Spleen (tissue), 11 donors: ENCODE measurements around the gene SERINC5. TPM values are rescaled to one million over a fixed set of nuclear protein-coding genes. Genes with fewer than 3 reads are reported as not detected.

Experiments used
- DNase-seq: peaks from one replicate; pipeline ENCODE4 v3.0.0-alpha.2; 2020
- H3K27ac ChIP-seq, 8 donors: fragments of 200-600 bp; sonication (generic) in 7 of 8; 1 replicate in 4 of 8; 2 replicates in 4 of 8; pipeline versions ENCODE4 v1.5.0 to v1.8.0; 2016 to 2021; ENCODE audit warnings: inconsistent platforms in 4 of 8, mild to moderate bottlenecking in 4 of 8, moderate library complexity in 1 of 8
- H3K27me3 ChIP-seq, 7 donors: fragments of 200-600 bp; sonication (generic) in 6 of 7; replicated peaks in 1 of 7; 1 replicate in 4 of 7; 2 replicates in 3 of 7; pipeline versions ENCODE4 v1.5.0 to v1.8.0; 2016 to 2021; ENCODE audit warnings: inconsistent platforms in 3 of 7, mild to moderate bottlenecking in 1 of 7
- H3K36me3 ChIP-seq, 6 donors: fragments of 200-600 bp; sonication (generic) in 5 of 6; 1 replicate in 4 of 6; 2 replicates in 2 of 6; pipeline versions ENCODE4 v1.5.0 to v1.8.0; 2016 to 2021; ENCODE audit warnings: inconsistent platforms in 2 of 6
- H3K4me1 ChIP-seq, 6 donors: fragments of 200-600 bp; sonication (generic) in 5 of 6; 1 replicate in 3 of 6; 2 replicates in 3 of 6; pipeline versions ENCODE4 v1.5.0 to v1.8.0; 2016 to 2021; ENCODE audit warnings: inconsistent platforms in 3 of 6
- H3K4me3 ChIP-seq, 8 donors: fragments of 200-600 bp; sonication (generic) in 7 of 8; 1 replicate in 4 of 8; 2 replicates in 4 of 8; pipeline versions ENCODE4 v1.5.0 to v1.8.0; 2016 to 2021; ENCODE audit warnings: inconsistent platforms in 4 of 8, mild to moderate bottlenecking in 4 of 8, moderate library complexity in 2 of 8
- H3K9me3 ChIP-seq, 8 donors: fragments of 200-600 bp; sonication (generic) in 7 of 8; 1 replicate in 4 of 8; 2 replicates in 4 of 8; pipeline versions ENCODE4 v1.5.0 to v1.8.0; 2016 to 2021; ENCODE audit warnings: inconsistent platforms in 4 of 8
- POLR2A ChIP-seq, 3 donors: fragments of 450-650 bp; IDR thresholded peaks; one replicate each; pipeline ENCODE4 v1.5.1; 2017; ENCODE audit warnings: antibody characterized with exemption in 3 of 3, mild to moderate bottlenecking in 1 of 3
- POLR2AphosphoS5 ChIP-seq, 3 donors: sonication (generic); formaldehyde crosslinking; IDR thresholded peaks; one replicate each; pipeline ENCODE4 v1.5.1; 2017; ENCODE audit warnings: antibody characterized with exemption in 3 of 3
- WGBS, 5 donors: extraction: QIAGEN DNeasy Blood & Tissue Kit in 3 of 5; methylation state at CpG; one replicate each; pipeline versions ENCODE4 v1.1.5 to v1.1.7; 2013 to 2018; 5-methylcytosine and 5-hydroxymethylcytosine counted together
- intact Hi-C: fragments of 100-400 bp; cut with DNase I; formaldehyde crosslinking; loops from one replicate; pipeline ENCODE4 v1.15.0; 2023; ENCODE audit warnings: low total_unique reads
- polyA plus RNA-seq, 3 donors: library from polyadenylated mRNA; stranded (reverse); fragments of 200-250 nt; gene quantifications; one replicate each; pipeline ENCODE4 v1.2.1, GENCODE V29; 2013
- total RNA-seq, 7 donors: library from RNA; depleted of rRNA in 3 of 7; stranded (reverse); fragments of >200 nt in 3 of 7; fragmentation: NEBNext Ultra II Directional in 4 of 7; extraction: Animal tissue kit (Norgen Biotek cat#: 25700) in 4 of 7; gene quantifications; one replicate each; pipeline versions ENCODE4 v1.1.0 to v1.2.1, GENCODE V29; 2016 to 2021
- TF ChIP-seq, protein P1 (sequence below), 11 experiments: fragments of 200-600 bp in 7 of 11; fragments of 450-650 bp in 4 of 11; sonication (generic) in 4 of 11; IDR thresholded peaks in 8 of 11; conservative IDR thresholded peaks in 3 of 11; 1 replicate in 7 of 11; 2 replicates in 4 of 11; pipeline versions ENCODE4 v1.4.0 to v1.8.0; 2016 to 2021; ENCODE audit warnings: antibody characterized with exemption in 11 of 11, inconsistent platforms in 4 of 11, mild to moderate bottlenecking in 1 of 11
- donor health status: healthy with polysubstance abuse.
- donor health status: DM: no; HTN: no; CAD: no; lungs with moderate emphysema.
- donor health status: DM: no; HTN: no; CAD: no.
- donor health status: Bipolar disorder and iron deficiency.
- donor health status: healthy.
- donor health status: DM: no; HTN: no; CAD: no.
- donor health status: DM: yes; HTN: yes; CAD: no.

Gene SERINC5
- total and polyA plus RNA-seq, 10 donors = 1.5 to 29.8 (median 21.2) TPM

DNA sequence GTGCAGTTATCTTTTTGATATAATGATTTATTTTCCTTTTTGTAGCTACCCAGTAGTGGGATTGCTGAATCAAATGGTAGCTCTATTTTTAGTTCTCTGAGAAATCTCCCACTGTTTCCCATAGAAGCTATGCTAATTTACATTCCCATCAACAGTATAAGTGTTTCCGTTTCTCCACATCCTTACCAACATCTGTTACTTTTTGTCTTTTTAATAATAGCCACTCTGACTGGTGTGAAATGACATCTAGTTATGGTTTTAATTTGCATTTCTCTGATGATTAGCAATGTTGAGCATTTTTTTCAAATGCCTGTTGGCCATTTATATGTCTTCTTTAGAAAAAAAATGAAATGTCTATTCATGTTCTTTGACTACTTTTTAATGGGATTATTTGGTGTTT lies 94.7 kb downstream of the SERINC5 start:
- Histone ChIP-seq H3K4me1 (peaks cover 0 to 19% (median 0%) of the 10 kb centered on the region in 6 donors), H3K27ac (no peak overlapping the region), H3K9me3 (no peaks in the 10 kb centered on the region), H3K4me3 (no peak overlapping the region), H3K36me3 (peaks cover 0 to 72% (median 6%) of the 10 kb centered on the region in 6 donors), H3K27me3 (no peaks in the 10 kb centered on the region)
- DNase-seq = no peak
- TF ChIP-seq POLR2A (IDR thresholded peaks at IDR 0.05) (no peak), POLR2AphosphoS5 (IDR thresholded peaks at IDR 0.05) (no peak)
- TF ChIP-seq, protein P1, sequence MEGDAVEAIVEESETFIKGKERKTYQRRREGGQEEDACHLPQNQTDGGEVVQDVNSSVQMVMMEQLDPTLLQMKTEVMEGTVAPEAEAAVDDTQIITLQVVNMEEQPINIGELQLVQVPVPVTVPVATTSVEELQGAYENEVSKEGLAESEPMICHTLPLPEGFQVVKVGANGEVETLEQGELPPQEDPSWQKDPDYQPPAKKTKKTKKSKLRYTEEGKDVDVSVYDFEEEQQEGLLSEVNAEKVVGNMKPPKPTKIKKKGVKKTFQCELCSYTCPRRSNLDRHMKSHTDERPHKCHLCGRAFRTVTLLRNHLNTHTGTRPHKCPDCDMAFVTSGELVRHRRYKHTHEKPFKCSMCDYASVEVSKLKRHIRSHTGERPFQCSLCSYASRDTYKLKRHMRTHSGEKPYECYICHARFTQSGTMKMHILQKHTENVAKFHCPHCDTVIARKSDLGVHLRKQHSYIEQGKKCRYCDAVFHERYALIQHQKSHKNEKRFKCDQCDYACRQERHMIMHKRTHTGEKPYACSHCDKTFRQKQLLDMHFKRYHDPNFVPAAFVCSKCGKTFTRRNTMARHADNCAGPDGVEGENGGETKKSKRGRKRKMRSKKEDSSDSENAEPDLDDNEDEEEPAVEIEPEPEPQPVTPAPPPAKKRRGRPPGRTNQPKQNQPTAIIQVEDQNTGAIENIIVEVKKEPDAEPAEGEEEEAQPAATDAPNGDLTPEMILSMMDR (IDR thresholded peaks at IDR 0.05 in 8 of 11, conservative IDR thresholded peaks at IDR 0.05 in 3 of 11) = no peak
- 87 to 94% (median 90%) methylated on average over 1 of the region's 1 CpG for WGBS, 5 donors
- intact Hi-C loops = no loop called here

DNA sequence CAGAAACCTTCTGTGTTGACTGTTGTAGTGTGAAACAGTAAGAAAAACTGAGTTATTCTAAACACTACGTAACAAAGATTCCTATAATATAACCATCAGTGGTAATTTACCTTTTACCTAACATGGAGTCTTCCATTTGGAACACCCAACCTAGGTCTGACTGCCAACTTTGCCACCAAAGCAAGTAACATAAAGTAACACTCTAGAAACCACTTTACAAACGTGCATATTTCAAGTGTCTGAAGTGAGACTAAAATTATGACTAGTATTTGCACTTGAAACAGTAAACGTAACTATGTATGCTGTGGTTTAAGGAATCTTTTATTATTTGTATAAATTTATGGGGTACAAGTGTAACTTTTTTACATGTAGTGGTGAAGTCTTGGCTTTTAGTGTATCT lies 95.6 kb downstream of the SERINC5 start:
- WGBS, 5 donors = 90 to 95% (median 94%) methylated on average over 3 of the region's 3 CpGs
- no peak overlapping the region for H3K27ac ChIP-seq

DNA sequence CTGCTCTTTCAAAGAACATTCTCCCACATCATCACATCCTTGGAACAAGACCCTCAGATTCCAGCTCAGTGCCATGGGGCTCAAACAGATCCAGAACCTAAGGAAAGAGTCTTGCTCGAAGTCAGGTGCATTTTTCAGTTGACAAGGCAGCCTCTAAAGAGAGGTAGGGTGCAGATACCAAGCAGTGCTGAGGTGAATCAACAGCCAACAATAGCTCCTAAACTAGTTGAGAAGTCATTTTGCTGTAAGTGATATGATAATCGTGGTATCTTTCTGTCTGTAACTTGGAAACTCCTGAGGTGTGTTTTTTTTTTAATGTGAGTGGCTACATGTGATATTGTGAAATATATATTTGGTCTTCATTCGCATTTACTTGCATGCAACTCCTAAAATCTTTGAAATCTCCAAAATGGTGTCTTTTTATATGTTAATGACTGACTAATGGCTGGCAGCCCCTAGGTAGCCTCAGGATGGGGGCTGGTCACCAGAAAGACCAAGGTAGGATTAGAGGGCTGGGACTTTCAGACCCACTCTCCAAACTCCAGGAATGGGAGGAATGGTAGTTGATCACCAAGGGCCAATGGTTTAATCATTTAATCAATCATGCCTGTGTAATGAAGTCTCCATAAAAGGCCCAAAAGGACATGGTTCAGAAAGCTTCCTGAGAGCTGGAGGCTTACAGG lies 96.6 kb downstream of the SERINC5 start:
- Histone ChIP-seq H3K36me3 (peaks cover 0 to 69% (median 6%) of the 10 kb centered on the region in 6 donors), H3K27me3 (no peaks in the 10 kb centered on the region), H3K4me3 (no peak overlapping the region), H3K9me3 (no peaks in the 10 kb centered on the region), H3K4me1 (no peaks in the 10 kb centered on the region), H3K27ac (no peak overlapping the region)
- TF ChIP-seq, protein P1 (IDR thresholded peaks at IDR 0.05 in 8 of 11, conservative IDR thresholded peaks at IDR 0.05 in 3 of 11) = no peak
- TF ChIP-seq POLR2AphosphoS5 (IDR thresholded peaks at IDR 0.05) (no peak), POLR2A (IDR thresholded peaks at IDR 0.05) (no peak)
- DNase-seq = no peak
- intact Hi-C loops = no loop called here
- WGBS, 5 donors = 85 to 95% (median 90%) methylated on average over 3 of the region's 3 CpGs

More for the DNA sequence above, 95.6 kb downstream of the SERINC5 start:
- no peaks in the 10 kb centered on the region for H3K9me3 ChIP-seq
- intact Hi-C loops = no loop called here
- H3K27me3 ChIP-seq = no peaks in the 10 kb centered on the region
- DNase-seq = no peak
- peaks cover 0 to 68% (median 6%) of the 10 kb centered on the region in 6 donors for H3K36me3 ChIP-seq
- H3K4me1 ChIP-seq = peaks cover 0 to 10% (median 0%) of the 10 kb centered on the region in 6 donors
- H3K4me3 ChIP-seq = no peak overlapping the region
- TF ChIP-seq POLR2AphosphoS5 (IDR thresholded peaks at IDR 0.05) = no peak
- no peak for TF ChIP-seq POLR2A (IDR thresholded peaks at IDR 0.05)
- TF ChIP-seq, protein P1 (IDR thresholded peaks at IDR 0.05 in 8 of 11, conservative IDR thresholded peaks at IDR 0.05 in 3 of 11) = no peak

DNA sequence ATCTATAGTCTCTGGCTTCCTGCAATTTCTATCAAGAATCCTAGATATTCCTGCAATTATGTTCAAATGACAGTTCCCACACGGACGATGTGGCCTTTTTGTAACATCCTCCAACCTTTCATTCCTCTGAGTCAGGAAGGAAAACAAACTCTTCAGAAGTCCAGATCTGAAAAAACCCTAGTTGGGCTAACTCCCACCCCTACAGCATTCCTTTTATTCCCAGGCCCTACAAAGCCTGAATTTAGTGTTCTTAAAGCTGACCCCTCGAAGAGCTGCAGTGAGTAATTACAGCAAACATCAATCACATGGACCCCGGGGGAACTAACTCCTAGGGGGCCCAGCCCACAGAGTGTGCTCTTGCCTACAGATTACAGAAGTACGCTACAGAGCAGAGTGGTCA lies 99.7 kb downstream of the SERINC5 start:
- TF ChIP-seq, protein P1 (IDR thresholded peaks at IDR 0.05 in 8 of 11, conservative IDR thresholded peaks at IDR 0.05 in 3 of 11) = no peak
- no peak for TF ChIP-seq POLR2AphosphoS5 (IDR thresholded peaks at IDR 0.05)
- no peak for TF ChIP-seq POLR2A (IDR thresholded peaks at IDR 0.05)
- WGBS, 5 donors = 66 to 74% (median 72%) methylated on average over 5 of the region's 5 CpGs
- no peaks in the 10 kb centered on the region for H3K9me3 ChIP-seq
- no peak overlapping the region for H3K27ac ChIP-seq
- H3K4me1 ChIP-seq = peaks cover 0 to 14% (median 0%) of the 10 kb centered on the region in 6 donors
- DNase-seq = no peak
- no peak overlapping the region for H3K4me3 ChIP-seq
- intact Hi-C loops = no loop called here
- H3K36me3 ChIP-seq = peaks cover 0 to 69% (median 8%) of the 10 kb centered on the region in 6 donors
- H3K27me3 ChIP-seq = no peaks in the 10 kb centered on the region
